ENCODE results near the gene CCDC91.

Gene CCDC91

GRCh38 chr12:28190321-28191050 lies at the start of gene CCDC91:
Gene CCDC91, plus strand, starts transcription at chr12:28190456. Its CDS starts 66,760 bp downstream, at chr12:28257216.
- in situ Hi-C loops (cut with HindIII; ENCODE audit: low sequenced_read_pairs): no loop called here

GRCh38 chr12:28144059-28144458 lies 46.2 kb upstream of the CCDC91 start:
- in situ Hi-C loops (cut with HindIII; ENCODE audit: low sequenced_read_pairs): no loop called here

- in situ Hi-C loops (cut with HindIII; ENCODE audit: low sequenced_read_pairs): no loop called here
Measured at GRCh38 chr12:28144532-28144931, 45.7 kb upstream of the CCDC91 start.

- in situ Hi-C loops (cut with HindIII; ENCODE audit: low sequenced_read_pairs): no loop called here
Measured at GRCh38 chr12:28145216-28145615, 45.0 kb upstream of the CCDC91 start.

GRCh38 chr12:28149279-28149678 lies 41.0 kb upstream of the CCDC91 start:
- in situ Hi-C loops (cut with HindIII; ENCODE audit: low sequenced_read_pairs): no loop called here

GRCh38 chr12:28156362-28156761 lies 33.9 kb upstream of the CCDC91 start:
- in situ Hi-C loops (cut with HindIII; ENCODE audit: low sequenced_read_pairs): no loop called here

GRCh38 chr12:28156804-28157203 lies 33.5 kb upstream of the CCDC91 start:
- in situ Hi-C loops (cut with HindIII; ENCODE audit: low sequenced_read_pairs): no loop called here

- in situ Hi-C loops (cut with HindIII; ENCODE audit: low sequenced_read_pairs): no loop called here
Measured at GRCh38 chr12:28158353-28158752, 31.9 kb upstream of the CCDC91 start.

- in situ Hi-C loops (cut with HindIII; ENCODE audit: low sequenced_read_pairs): no loop called here
Measured at GRCh38 chr12:28159688-28160087, 30.6 kb upstream of the CCDC91 start.

- in situ Hi-C loops (cut with HindIII; ENCODE audit: low sequenced_read_pairs): no loop called here
Measured at GRCh38 chr12:28161697-28162096, 28.6 kb upstream of the CCDC91 start.

- in situ Hi-C loops (cut with HindIII; ENCODE audit: low sequenced_read_pairs): no loop called here
Measured at GRCh38 chr12:28162697-28163096, 27.6 kb upstream of the CCDC91 start.

GRCh38 chr12:28164644-28165275 lies 25.5 kb upstream of the CCDC91 start:
- in situ Hi-C loops (cut with HindIII; ENCODE audit: low sequenced_read_pairs): no loop called here

- in situ Hi-C loops (cut with HindIII; ENCODE audit: low sequenced_read_pairs): no loop called here
Measured at GRCh38 chr12:28167981-28168485, 22.2 kb upstream of the CCDC91 start.

- in situ Hi-C loops (cut with HindIII; ENCODE audit: low sequenced_read_pairs): loop anchor here (5.0 kb wide), 1 partner anchor 69 kb away; no protein-coding TSS in a partner anchor
Measured at GRCh38 chr12:28171356-28172060, 18.7 kb upstream of the CCDC91 start.

- in situ Hi-C loops (cut with HindIII; ENCODE audit: low sequenced_read_pairs): loop anchor here (5.0 kb wide), 1 partner anchor 70 kb away; no protein-coding TSS in a partner anchor
Measured at GRCh38 chr12:28172434-28173030, 17.7 kb upstream of the CCDC91 start.

GRCh38 chr12:28173440-28173839 lies 16.8 kb upstream of the CCDC91 start:
- in situ Hi-C loops (cut with HindIII; ENCODE audit: low sequenced_read_pairs): loop anchor here (5.0 kb wide), 1 partner anchor 71 kb away; no protein-coding TSS in a partner anchor

GRCh38 chr12:28175098-28175589 lies 15.1 kb upstream of the CCDC91 start:
- in situ Hi-C loops (cut with HindIII; ENCODE audit: low sequenced_read_pairs): no loop called here

- in situ Hi-C loops (cut with HindIII; ENCODE audit: low sequenced_read_pairs): no loop called here
Measured at GRCh38 chr12:28176295-28176694, 14.0 kb upstream of the CCDC91 start.

GRCh38 chr12:28177461-28177860 lies 12.8 kb upstream of the CCDC91 start:
- in situ Hi-C loops (cut with HindIII; ENCODE audit: low sequenced_read_pairs): no loop called here

- in situ Hi-C loops (cut with HindIII; ENCODE audit: low sequenced_read_pairs): no loop called here
Measured at GRCh38 chr12:28177905-28178304, 12.4 kb upstream of the CCDC91 start.

- in situ Hi-C loops (cut with HindIII; ENCODE audit: low sequenced_read_pairs): no loop called here
Measured at GRCh38 chr12:28178775-28179174, 11.5 kb upstream of the CCDC91 start.
